Activated CD8-positive, alpha-beta memory T cell treated with anti-CD3 and anti-CD28 coated beads, Interleukin-2, amount 50 U/mL, for 1 hour (primary cell): ENCODE results near the gene CRYBA2.

Experiments used
- DNase-seq: peaks from one replicate; pipeline ENCODE4 v3.0.0-alpha.2; 2020; ENCODE audit errors: extremely low read depth

CRYBA2 gene

GRCh38 chr2:218956039-218956438, 37.2 kb downstream of the CRYBA2 start:
- DNase-seq = no peak

DNA sequence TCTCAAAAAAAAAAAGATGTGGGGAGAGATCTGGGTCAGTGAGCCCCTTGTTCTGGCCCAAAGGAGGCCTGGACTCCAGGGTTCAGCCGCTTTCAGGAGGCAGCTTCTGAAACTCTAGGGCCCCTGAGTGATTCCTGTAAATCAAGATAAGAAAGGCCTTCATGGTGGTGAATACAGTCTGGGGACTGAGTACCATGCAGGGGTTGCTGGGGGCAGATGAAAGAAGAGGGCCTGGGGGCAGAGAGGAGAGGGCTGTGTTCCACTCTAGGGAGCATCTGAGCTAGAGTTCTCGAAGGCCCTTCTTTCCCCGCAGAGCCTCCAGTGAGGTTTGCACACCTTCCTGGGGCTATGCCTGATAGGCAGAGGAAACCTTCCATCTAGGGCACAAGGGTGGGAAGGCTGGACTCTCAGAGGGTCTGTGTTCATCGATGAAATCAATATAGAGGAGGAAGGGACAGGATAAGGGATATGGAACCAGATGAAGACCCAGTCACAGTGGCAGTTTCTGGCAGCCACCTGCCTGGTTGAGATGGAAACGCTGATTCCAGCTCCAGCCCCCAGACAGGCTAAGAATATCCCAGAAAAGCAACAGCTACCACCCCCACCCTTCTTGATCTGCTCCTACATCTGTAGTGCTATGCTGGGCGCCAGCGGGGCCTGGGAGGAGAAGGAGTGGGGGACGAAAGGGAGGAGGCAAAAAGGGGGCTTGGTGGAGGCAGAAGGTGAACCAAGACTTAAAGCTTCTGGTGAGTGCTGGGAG, 38.5 kb downstream of the CRYBA2 start:
- DNase-seq = no peak

DNA sequence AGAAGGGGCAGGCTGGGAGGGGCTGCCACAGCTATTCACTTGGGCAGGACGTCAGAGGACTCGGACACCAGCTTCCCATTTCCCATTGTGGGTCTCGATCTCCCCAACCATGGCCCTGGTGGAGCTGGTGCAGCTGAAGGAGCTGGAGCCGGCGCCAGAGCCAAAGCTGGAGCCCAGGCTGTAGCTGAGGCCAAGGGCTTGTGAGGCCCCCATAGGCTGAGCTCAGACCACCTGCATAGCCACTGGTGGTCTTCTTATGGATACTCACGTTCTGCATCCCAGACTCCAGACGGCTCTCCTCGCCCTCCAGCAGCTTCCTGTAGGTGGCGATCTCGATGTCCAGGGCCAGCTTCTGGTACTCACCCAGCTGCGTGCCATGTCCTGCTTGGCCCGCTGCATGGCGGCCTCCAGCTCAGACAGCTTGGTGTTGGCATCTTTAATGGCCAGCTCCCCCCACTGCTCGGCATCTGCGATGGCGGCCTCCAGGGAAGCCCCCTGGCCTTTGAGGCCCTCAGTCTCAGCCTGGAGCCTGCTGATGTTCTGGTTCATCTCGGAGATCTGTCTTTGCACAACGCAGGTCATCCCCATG, 39.8 kb downstream of the CRYBA2 start:
- no peak for DNase-seq

DNA sequence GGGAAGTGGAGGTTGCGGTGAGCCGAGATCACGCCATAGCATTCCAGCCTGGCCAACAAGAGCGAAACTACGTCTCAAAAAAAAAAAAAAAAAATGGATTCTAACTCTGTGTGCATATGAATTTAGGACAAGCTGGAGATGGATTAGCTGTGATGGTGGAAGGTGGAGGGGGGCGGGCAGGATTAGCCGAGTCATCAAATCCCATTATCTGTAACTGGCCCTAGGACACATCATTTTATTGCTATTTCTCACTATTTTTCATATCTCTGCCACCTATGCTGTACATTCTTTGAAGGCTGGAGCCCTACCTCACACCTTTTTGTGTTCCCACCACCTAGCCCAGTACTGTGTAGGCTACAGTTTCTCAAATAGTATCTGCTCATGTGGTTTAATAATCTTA, 41.1 kb downstream of the CRYBA2 start:
- no peak for DNase-seq

- DNase-seq = no peak
Measured at GRCh38 chr2:218946621-218947020, 46.6 kb downstream of the CRYBA2 start.

GRCh38 chr2:218944759-218945404, 48.3 kb downstream of the CRYBA2 start:
- DNase-seq = no peak
